OCI-LY7 (cell line): ENCODE results near the gene PBX2.
"Not testable (repeated sequence)": the region's sequence is repeated elsewhere in the genome, so short reads cannot be mapped to it uniquely, and the experiment has no call there.

Experiments used
- CTCF ChIP-seq: fragments of 200-600 bp; sonication (generic); conservative IDR thresholded peaks from 2 replicates; pipeline ENCODE4 v1.5.1; 2014; ENCODE audit warnings: mild to moderate bottlenecking, antibody characterized with exemption, low read length, moderate library complexity, mixed read lengths
- EZH2phosphoT487 ChIP-seq: fragments of 200-600 bp; sonication (generic); IDR thresholded peaks from 2 replicates; pipeline ENCODE4 v1.6.1; 2018; ENCODE audit warnings: low read depth, borderline replicate concordance, mild to moderate bottlenecking, mixed run types, antibody characterized with exemption, low read length, moderate library complexity, mixed read lengths

- TF ChIP-seq CTCF, EZH2phosphoT487: not testable (repeated sequence)
Measured at GRCh38 chr6:32211432-32211831, 21.4 kb upstream of the PBX2 start.
